Thoracic aorta (tissue), 2 donors: ENCODE measurements around the gene PRM2. TPM values are rescaled to one million over a fixed set of nuclear protein-coding genes. Genes with fewer than 3 reads are reported as not detected.

Source experiments
- ATAC-seq: fragments of 150-250 bp; one replicate; pipeline ENCODE4 v1.8.0; 2017; ENCODE audit warnings: low read depth; ENCODE audit not compliant: insufficient number of reproducible peaks, low FRiP score
- DNase-seq: peaks from one replicate; pipeline ENCODE4 v3.0.0-alpha.2; 2020; ENCODE audit warnings: low spot score
- H3K27ac ChIP-seq, 2 donors: fragments of 200-600 bp; sonication (generic); 1 replicate in 1 of 2; 2 replicates in 1 of 2; pipeline ENCODE4 v1.5.1; 2016; ENCODE audit warnings: mild to moderate bottlenecking in 2 of 2, moderate library complexity in 2 of 2
- H3K27me3 ChIP-seq: fragments of 200-600 bp; sonication (generic); replicated peaks from 2 replicates; pipeline ENCODE4 v1.6.0; 2016; ENCODE audit warnings: mild to moderate bottlenecking; ENCODE audit not compliant: insufficient read depth
- H3K36me3 ChIP-seq: fragments of 200-600 bp; sonication (generic); one replicate; pipeline ENCODE4 v1.5.1; 2016
- H3K4me1 ChIP-seq, 2 donors: fragments of 200-600 bp; sonication (generic); 1 replicate in 1 of 2; 2 replicates in 1 of 2; pipeline versions ENCODE4 v1.5.1 to v1.6.0; 2016; ENCODE audit warnings: low read depth in 2 of 2, mild to moderate bottlenecking in 1 of 2; ENCODE audit not compliant: control insufficient read depth in 1 of 2
- H3K4me3 ChIP-seq: fragments of 200-600 bp; sonication (generic); 2 replicates; pipeline ENCODE4 v1.5.1; 2016; ENCODE audit warnings: mild to moderate bottlenecking
- H3K9me3 ChIP-seq: fragments of 200-600 bp; sonication (generic); 2 replicates; pipeline ENCODE4 v1.5.1; 2016
- CTCF ChIP-seq: fragments of 200-600 bp; sonication (generic); IDR thresholded peaks from one replicate; pipeline ENCODE4 v1.5.1; 2019; ENCODE audit warnings: antibody characterized with exemption
- total RNA-seq, 2 donors: library from RNA; depleted of rRNA; stranded (reverse); fragments of >200 nt; gene quantifications; one replicate each; pipeline versions ENCODE4 v1.1.0 to v1.2.3, GENCODE V29; 2016

PRM2 gene
- total RNA-seq, 2 donors from 2014 or later: not detected

DNA sequence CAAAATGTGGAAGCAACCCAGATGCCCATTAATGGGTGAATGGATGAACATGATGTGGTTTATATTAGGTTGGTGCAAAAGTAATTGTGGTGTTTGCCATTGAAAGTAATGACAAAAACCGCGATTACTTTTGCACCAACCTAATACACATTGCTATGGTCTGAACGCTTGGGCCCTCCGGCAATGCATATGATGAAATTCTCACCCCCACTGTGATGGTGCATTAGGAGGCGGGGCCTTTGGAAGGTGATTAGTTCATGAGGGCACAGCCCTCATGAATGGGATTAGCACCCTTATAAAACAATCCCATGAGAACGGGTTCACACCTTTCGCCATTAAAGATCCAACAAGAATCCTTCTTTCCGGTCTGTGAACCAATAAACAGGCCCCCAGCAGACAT is 30.1 kb upstream of the PRM2 start:
- H3K9me3 ChIP-seq: no peaks in the 10 kb centered on the region
- no peak for ATAC-seq
- H3K4me3 ChIP-seq: no peak overlapping the region
- TF ChIP-seq CTCF: no peak
- H3K27me3 ChIP-seq: no peaks in the 10 kb centered on the region
- H3K36me3 ChIP-seq: no peaks in the 10 kb centered on the region
- DNase-seq: no peak
- no peaks in the 10 kb centered on the region for H3K4me1 ChIP-seq
- H3K27ac ChIP-seq: no peak overlapping the region

GRCh38 chr16:11303405-11304138 is 27.3 kb upstream of the PRM2 start:
- ATAC-seq: no peak
- no peak for TF ChIP-seq CTCF
- Histone ChIP-seq H3K4me3 (no peak overlapping the region), H3K27me3 (no peaks in the 10 kb centered on the region), H3K36me3 (no peaks in the 10 kb centered on the region), H3K27ac (no peak overlapping the region), H3K9me3 (no peaks in the 10 kb centered on the region), H3K4me1 (no peaks in the 10 kb centered on the region)
- DNase-seq: no peak

DNA sequence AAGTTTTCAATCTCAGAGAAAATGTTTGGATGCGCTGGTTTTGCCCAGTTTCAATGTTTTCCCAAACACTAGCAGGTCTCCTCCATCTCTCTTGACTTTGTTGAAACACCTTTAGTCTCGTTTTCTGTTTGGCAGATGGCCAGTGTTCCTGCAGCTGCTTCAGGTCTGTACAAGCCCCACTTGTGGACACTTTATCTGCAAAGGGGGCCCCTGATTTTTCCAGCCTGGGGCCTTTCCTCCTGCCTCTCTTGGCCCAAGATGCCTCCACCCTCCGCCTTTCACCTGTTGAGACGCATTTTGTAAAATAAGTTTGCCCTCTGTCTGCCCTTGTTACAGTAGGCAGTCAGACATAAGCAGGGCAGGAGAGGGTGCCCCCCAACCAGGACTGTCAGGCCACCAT is 26.7 kb upstream of the PRM2 start:
- H3K27me3 ChIP-seq: no peaks in the 10 kb centered on the region
- H3K9me3 ChIP-seq: no peaks in the 10 kb centered on the region
- H3K27ac ChIP-seq: no peak overlapping the region
- H3K4me3 ChIP-seq: no peak overlapping the region
- TF ChIP-seq CTCF: no peak
- H3K36me3 ChIP-seq: no peaks in the 10 kb centered on the region
- DNase-seq: no peak
- ATAC-seq: no peak
- H3K4me1 ChIP-seq: peaks cover 0 to 3% of the 10 kb centered on the region in 2 donors

DNA sequence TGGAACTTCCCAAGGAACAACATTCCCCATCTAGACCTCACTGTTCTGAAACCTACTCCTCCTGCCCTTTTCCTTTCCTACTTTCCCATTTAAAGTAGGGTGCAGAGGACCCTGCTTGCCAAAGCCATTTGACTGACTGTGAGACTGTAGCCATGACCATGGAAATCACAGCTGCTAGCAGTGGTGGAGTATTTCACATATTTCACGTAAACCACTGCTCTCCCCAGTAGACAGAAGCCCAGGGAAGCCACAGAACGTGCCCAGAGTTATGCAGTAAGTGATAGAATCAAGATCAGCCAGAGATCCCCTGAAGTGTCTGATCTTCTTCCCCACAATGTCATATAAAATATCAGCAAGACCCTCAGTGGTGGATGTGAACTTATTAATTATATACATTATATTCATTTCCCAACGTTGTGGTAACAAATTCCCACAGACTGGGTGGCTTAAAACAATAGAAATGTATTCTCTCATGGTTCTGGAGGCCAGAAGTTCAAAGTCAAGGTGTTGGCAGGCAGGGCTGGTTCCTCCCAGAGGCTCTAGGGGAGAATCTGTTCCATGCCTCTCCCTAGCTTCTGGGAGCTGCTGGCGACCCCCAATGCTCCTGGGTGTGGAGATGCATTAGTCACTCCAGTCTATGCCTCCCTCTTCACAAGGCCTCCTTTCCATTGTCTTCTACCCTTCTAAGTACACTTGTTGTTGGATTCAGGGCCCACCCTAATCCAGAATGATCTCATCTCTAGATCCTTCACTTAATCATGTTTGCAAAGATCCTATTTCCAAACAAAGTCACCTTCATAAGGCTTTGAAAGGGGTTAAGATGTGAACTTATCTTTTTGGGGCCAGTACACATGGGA is 25.6 kb upstream of the PRM2 start:
- Histone ChIP-seq H3K4me3 (no peak overlapping the region), H3K27ac (no peak overlapping the region), H3K36me3 (no peaks in the 10 kb centered on the region), H3K27me3 (no peaks in the 10 kb centered on the region), H3K9me3 (no peaks in the 10 kb centered on the region), H3K4me1 (peaks cover 5 to 14% of the 10 kb centered on the region in 2 donors)
- ATAC-seq: no peak
- no peak for TF ChIP-seq CTCF
- no peak for DNase-seq

- H3K4me3 ChIP-seq: no peak overlapping the region
- no peak for TF ChIP-seq CTCF
- no peaks in the 10 kb centered on the region for H3K27me3 ChIP-seq
- H3K36me3 ChIP-seq: no peaks in the 10 kb centered on the region
- no peak for DNase-seq
- no peak for ATAC-seq
- no peak overlapping the region for H3K27ac ChIP-seq
- H3K4me1 ChIP-seq: peaks cover 6 to 19% of the 10 kb centered on the region in 2 donors
- H3K9me3 ChIP-seq: no peaks in the 10 kb centered on the region
Observed at GRCh38 chr16:11300560-11300892, 24.2 kb upstream of the PRM2 start.
